ENCODE results near the gene ZNF189.

The ZNF189 gene

GRCh38 chr9:101365181-101365580 is 33.5 kb upstream of the ZNF189 start:
- no peak for TF ChIP-seq POLR2A (IDR thresholded peaks at IDR 0.05; ENCODE audit: low read depth, low read length)
- no peak for TF ChIP-seq TAF1 (IDR thresholded peaks at IDR 0.05; ENCODE audit: borderline replicate concordance, low read depth, low read length)
- no peak for TF ChIP-seq POLR2AphosphoS5 (IDR thresholded peaks at IDR 0.05; ENCODE audit: low read depth, low read length)
- FAIRE-seq, result no peak
- DNase-seq (ENCODE audit: insufficient read length), result no peak

DNA sequence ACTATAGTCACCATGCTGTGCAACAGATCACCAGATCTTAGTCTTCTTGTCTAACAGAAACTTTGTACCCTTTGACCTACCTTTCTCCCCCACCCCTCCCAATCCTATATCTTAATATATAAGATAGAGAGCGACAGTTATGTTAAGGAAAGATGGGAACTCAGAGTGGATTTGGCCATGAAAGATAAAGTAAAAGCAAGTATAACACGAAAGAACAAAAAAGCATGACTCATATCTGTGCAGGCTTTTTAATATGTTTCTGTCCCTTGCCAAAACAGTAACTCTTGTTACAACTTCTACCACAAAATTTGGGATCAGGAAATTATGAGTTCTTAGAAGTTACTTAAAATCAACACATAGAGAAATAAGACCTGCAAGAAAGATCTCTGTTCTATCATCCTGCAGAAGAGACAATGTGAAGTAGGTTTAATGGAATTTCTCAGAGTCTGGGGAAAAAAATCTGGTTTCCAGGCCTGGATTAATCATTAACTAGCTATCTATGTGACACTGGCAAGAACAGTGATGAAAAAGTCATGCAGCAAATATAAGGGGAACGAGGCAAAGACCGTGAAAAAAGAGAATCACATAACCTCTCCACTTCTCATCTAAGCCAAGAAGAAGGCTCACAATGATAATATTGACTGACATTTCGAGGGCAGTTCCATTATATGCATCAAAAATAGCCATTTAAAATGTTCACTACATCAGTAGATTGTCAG is 32.5 kb upstream of the ZNF189 start:
- TF ChIP-seq TAF1 (IDR thresholded peaks at IDR 0.05; ENCODE audit: borderline replicate concordance, low read depth, low read length) (no peak), POLR2AphosphoS5 (IDR thresholded peaks at IDR 0.05; ENCODE audit: low read depth, low read length) (no peak), POLR2A (IDR thresholded peaks at IDR 0.05; ENCODE audit: low read depth, low read length) (no peak)
- FAIRE-seq (no peak), DNase-seq (ENCODE audit: insufficient read length) (no peak)

GRCh38 chr9:101367323-101367722 is 31.3 kb upstream of the ZNF189 start:
- FAIRE-seq, result no peak

DNA sequence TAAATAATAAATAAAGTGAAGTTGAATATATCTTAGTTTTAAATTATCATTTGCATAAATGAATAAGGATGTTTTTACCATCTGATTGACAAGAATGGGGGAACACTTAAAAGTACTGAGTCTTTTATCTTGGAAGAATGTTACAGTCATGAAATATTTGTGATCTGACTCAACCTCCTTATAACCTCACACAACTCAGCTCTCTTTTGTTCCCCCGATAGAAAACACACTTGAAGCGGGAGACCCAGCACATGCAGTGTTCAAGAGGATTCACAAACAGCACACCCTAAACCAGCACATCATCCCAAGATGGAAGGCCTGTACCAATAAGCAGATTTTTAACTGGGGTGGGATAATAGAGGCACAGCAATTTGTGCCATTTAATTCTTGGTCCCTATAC is 29.4 kb upstream of the ZNF189 start:
- DNase-seq (ENCODE audit: insufficient read length), result no peak
- TF ChIP-seq TAF1 (IDR thresholded peaks at IDR 0.05; ENCODE audit: borderline replicate concordance, low read depth, low read length) (no peak), POLR2AphosphoS5 (IDR thresholded peaks at IDR 0.05; ENCODE audit: low read depth, low read length) (no peak), POLR2A (IDR thresholded peaks at IDR 0.05; ENCODE audit: low read depth, low read length) (no peak)
- no peak for FAIRE-seq

More at GRCh38 chr9:101367323-101367722, 31.3 kb upstream of the ZNF189 start:
- TF ChIP-seq POLR2A (IDR thresholded peaks at IDR 0.05; ENCODE audit: low read depth, low read length) (no peak), POLR2AphosphoS5 (IDR thresholded peaks at IDR 0.05; ENCODE audit: low read depth, low read length) (no peak), TAF1 (IDR thresholded peaks at IDR 0.05; ENCODE audit: borderline replicate concordance, low read depth, low read length) (no peak)
- no peak for DNase-seq (ENCODE audit: insufficient read length)

GRCh38 chr9:101369884-101370531 is 28.6 kb upstream of the ZNF189 start:
- no peak for TF ChIP-seq TAF1 (IDR thresholded peaks at IDR 0.05; ENCODE audit: borderline replicate concordance, low read depth, low read length)
- no peak for TF ChIP-seq POLR2A (IDR thresholded peaks at IDR 0.05; ENCODE audit: low read depth, low read length)
- no peak for TF ChIP-seq POLR2AphosphoS5 (IDR thresholded peaks at IDR 0.05; ENCODE audit: low read depth, low read length)
- DNase-seq (ENCODE audit: insufficient read length) (no peak), FAIRE-seq (no peak)

DNA sequence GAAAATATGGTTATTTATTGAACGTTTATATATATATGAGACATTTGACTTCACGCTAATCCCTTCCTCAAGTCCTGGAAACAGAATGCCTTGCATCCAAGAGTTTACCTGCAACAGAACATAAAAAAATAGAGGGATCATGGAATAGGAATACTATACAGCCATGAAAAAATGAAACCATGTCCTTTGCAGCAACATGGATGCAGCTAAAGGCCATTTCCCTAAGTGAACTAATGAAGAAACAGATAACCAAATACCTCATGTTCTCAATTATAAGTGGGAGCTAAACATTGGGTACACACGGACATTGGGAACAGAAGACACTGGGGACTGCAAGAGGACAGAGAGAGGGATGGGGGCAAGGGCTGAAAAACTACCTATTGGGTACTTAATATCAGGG is 26.8 kb upstream of the ZNF189 start:
- no peak for TF ChIP-seq POLR2AphosphoS5 (IDR thresholded peaks at IDR 0.05; ENCODE audit: low read depth, low read length)
- no peak for TF ChIP-seq TAF1 (IDR thresholded peaks at IDR 0.05; ENCODE audit: borderline replicate concordance, low read depth, low read length)
- no peak for TF ChIP-seq POLR2A (IDR thresholded peaks at IDR 0.05; ENCODE audit: low read depth, low read length)
- no peak for FAIRE-seq
- DNase-seq (ENCODE audit: insufficient read length), result no peak

GRCh38 chr9:101372327-101373118 is 26.1 kb upstream of the ZNF189 start:
- TF ChIP-seq POLR2AphosphoS5 (IDR thresholded peaks at IDR 0.05; ENCODE audit: low read depth, low read length) (no peak), TAF1 (IDR thresholded peaks at IDR 0.05; ENCODE audit: borderline replicate concordance, low read depth, low read length) (no peak)
- DNase-seq (ENCODE audit: insufficient read length), result no peak
- no peak for FAIRE-seq

GRCh38 chr9:101375546-101375945 is 23.1 kb upstream of the ZNF189 start:
- TF ChIP-seq TAF1 (IDR thresholded peaks at IDR 0.05; ENCODE audit: borderline replicate concordance, low read depth, low read length), result no peak
- TF ChIP-seq POLR2AphosphoS5 (IDR thresholded peaks at IDR 0.05; ENCODE audit: low read depth, low read length), result no peak
- no peak for TF ChIP-seq POLR2A (IDR thresholded peaks at IDR 0.05; ENCODE audit: low read depth, low read length)
- DNase-seq (ENCODE audit: insufficient read length) (no peak), FAIRE-seq (no peak)

DNA sequence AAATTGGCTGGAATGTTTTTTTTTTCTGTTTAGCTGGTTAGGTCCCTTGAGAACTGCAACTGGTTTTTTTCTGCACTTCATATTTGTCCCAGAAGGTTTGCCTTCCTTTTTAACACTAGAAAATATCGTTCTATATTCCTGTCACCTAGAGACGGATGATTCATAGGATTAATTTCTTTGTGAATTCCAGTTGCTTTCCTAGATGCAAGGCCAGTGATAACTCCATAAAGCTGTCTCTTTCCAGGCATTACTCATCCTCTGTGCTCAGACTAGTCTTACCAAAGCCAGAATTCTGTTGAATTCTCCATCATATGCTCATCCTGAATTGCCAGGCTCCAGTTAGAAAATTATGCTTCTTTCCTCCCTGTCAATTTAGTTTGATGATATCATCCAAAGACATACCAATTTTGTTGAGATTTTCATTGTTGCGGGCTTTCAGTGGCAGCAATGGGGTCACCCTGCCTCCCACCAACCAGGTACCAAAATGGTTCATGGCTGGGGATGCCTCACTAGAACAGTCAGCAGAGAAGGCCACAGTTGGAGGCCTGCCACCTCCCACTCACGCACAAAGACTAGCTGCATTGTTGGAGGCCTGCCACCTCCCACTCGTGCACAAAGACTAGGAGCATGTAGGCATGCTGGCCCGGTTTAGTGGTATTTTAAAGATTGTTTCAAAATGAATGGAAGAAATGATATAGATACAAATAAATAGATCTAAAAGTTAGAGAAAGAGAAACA is 22.4 kb upstream of the ZNF189 start:
- DNase-seq (ENCODE audit: insufficient read length) (no peak), FAIRE-seq (no peak)
- TF ChIP-seq TAF1 (IDR thresholded peaks at IDR 0.05; ENCODE audit: borderline replicate concordance, low read depth, low read length) (no peak), POLR2AphosphoS5 (IDR thresholded peaks at IDR 0.05; ENCODE audit: low read depth, low read length) (no peak), POLR2A (IDR thresholded peaks at IDR 0.05; ENCODE audit: low read depth, low read length) (no peak)

- FAIRE-seq, result no peak
- TF ChIP-seq TAF1 (IDR thresholded peaks at IDR 0.05; ENCODE audit: borderline replicate concordance, low read depth, low read length) (no peak), POLR2AphosphoS5 (IDR thresholded peaks at IDR 0.05; ENCODE audit: low read depth, low read length) (no peak), POLR2A (IDR thresholded peaks at IDR 0.05; ENCODE audit: low read depth, low read length) (no peak)
Measured at GRCh38 chr9:101380295-101380694, 18.4 kb upstream of the ZNF189 start.

GRCh38 chr9:101381118-101381517 is 17.5 kb upstream of the ZNF189 start:
- FAIRE-seq, result no peak
- TF ChIP-seq TAF1 (IDR thresholded peaks at IDR 0.05; ENCODE audit: borderline replicate concordance, low read depth, low read length), result no peak
- no peak for TF ChIP-seq POLR2A (IDR thresholded peaks at IDR 0.05; ENCODE audit: low read depth, low read length)
- TF ChIP-seq POLR2AphosphoS5 (IDR thresholded peaks at IDR 0.05; ENCODE audit: low read depth, low read length), result no peak
- no peak for DNase-seq (ENCODE audit: insufficient read length)

More at GRCh38 chr9:101380295-101380694, 18.4 kb upstream of the ZNF189 start:
- DNase-seq (ENCODE audit: insufficient read length), result no peak

Data from GM12892 (cell line).